Effector CD8-positive, alpha-beta T cell (primary cell): Measurements from ENCODE around the gene OR8H1.

Experiments
- DNase-seq: peaks from one replicate; lab custom pipeline; 2025; lab: John Stamatoyannopoulos, UW
- total RNA-seq, 4 experiments: gene quantifications; one replicate each; lab custom pipeline; 2026; lab: John Stamatoyannopoulos, UW

Gene OR8H1, protein sequence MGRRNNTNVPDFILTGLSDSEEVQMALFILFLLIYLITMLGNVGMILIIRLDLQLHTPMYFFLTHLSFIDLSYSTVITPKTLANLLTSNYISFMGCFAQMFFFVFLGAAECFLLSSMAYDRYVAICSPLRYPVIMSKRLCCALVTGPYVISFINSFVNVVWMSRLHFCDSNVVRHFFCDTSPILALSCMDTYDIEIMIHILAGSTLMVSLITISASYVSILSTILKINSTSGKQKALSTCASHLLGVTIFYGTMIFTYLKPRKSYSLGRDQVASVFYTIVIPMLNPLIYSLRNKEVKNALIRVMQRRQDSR
- total RNA-seq, result 0 reads per million in 4 experiments

DNA sequence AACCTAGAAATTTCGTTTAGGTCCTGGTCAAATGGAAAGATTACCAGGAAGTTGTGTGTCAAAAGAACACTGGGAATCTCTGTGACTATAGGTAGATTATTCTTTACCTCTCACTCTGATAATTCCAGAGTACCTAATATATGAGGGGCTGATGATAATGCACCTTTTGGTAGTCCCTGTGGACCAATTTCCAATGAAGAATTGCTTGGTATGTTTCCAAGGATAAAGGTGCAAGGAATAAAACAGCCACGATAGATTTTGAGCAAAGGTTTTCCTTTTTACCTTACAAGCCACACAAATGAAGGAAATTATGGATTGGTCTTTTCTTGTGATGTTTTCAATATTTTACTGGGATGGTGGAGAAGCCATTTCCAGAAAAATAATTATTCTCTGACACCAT lies at the start of gene OR8H1:
OR8H1 (minus strand) TSS at position 101 of the 400 bp plus-strand sequence. CDS start 1,192 bp downstream, outside the sequence.
- DNase-seq, result no peak

DNA sequence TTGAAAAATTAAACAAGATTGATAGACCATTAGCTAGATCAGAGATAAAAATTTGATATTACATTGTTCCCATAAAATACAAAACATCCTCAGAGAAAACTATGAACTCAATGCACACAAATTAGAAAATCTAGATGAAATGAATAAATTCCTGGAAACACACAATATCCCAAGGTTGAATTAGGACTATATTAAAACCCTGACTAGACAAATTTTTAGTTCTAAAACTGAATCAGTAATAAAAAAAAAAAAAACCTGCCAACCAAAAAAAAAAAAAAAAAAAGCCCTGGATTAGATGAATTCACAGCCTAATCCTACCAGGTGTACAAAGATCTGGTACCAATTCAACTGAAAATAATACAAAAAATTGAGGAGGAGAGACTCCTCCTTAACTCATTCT lies 48.2 kb upstream of the OR8H1 start:
- no peak for DNase-seq

DNA sequence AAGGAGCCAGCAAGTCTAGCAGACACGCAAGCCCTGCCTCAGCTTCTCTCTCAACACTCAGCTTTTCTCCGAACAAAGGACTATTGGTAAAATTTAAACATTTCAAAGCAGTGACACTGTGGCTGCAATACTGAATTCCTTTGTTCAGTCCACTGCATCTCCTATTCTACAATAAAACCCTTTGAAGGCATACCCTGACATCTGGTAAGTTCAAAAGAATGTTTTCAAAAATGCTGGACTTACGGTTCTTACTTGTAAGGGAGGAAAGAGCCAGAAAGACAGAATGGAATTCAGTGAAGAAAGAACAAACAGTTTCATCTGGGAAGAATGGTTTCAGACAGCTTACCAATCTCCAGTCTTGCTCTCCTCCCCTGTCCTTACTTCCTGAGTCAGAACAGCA lies 41.1 kb upstream of the OR8H1 start:
- no peak for DNase-seq

DNA sequence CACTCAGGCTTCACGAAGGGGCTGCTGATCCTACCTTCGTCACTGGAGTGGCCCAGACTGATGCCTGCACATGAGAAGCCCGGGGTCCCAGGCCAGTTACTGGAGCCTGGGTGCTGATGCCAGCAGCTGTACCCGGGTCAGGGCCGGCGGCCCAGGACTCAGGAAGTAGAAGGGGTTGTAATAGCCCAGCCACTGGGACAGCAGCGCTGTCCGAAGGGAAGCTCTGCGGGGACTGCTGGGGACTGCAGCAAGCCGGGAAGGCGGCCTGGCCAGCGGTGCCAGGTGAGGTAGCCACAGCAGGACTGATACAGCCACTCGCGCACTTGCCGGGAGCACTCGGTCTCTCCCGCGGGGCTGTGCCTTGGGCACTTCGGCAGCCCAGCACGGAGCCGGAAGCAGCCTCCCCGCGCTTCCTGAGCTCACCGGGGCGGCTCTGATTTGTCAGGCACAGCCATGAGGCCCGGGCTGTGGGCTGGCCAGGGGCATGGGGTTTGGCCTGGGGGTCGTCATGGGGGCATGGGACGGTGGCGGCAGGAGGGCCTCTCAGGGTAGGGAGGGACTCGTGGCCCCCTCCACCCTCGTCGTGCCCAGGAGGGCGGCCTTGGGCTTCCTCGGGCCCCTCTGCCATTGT lies 39.9 kb upstream of the OR8H1 start:
- no peak for DNase-seq

DNA sequence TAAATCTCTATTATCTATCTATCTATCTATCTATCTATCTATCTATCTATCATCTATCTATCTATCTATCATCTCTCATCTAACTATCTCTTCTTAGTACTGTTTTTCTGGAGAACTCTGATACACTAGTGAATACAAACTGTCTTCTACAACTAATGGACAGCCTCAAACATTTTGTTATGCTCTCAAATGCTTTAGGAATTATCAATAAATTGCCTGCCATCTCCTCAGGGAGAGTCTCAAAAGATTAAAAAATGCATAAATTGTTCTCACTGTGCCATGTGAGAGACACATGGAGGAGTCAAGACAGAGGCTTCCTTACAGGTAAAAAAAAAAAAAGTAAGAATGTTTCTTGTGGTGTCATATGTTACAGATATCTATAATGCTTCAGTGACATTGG lies 22.8 kb upstream of the OR8H1 start, which contains the start of gene OR8K3:
OR8K3 (plus strand) TSS at position 301 of the 400 bp plus-strand sequence. CDS start 3,163 bp downstream, outside the sequence.
- no peak for DNase-seq

DNA sequence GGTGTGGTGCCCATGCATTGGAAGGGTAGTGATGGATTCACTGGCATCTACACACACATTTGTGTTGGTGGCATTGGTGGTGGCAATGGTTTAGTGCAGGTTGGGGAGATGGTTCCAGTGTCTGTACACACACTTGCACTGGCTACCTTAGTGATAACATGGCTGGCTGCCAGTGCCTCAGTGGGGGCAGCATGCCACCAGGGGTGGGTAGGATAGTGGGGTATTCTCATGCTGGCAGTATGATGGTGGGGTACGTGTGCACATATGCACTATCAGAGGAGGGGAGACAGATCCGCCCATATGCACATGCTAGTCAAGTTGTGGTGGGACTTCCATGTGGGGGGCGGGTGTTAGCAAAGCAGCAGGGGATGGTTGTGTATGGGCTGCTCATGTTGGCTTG lies 15.8 kb upstream of the OR8H1 start:
- DNase-seq, result no peak

DNA sequence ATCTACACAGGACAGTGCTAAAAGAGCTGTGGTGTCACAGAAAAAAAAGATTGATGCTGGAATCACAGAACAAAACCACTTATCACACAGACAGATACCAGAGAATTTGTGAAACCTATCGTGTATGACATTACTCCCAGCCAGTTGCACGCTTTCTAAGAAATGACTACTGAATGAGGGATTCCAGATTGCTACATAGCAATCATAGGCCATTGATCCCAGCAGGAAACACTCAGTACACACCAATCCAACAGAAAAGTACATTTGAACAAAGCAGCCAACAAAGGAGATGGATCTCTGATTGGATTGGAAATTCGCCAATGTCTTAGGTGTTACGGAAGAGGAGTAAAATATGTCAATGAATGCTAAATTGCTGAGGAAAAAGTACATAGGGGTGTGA lies 4.8 kb upstream of the OR8H1 start:
- DNase-seq, result no peak

DNA sequence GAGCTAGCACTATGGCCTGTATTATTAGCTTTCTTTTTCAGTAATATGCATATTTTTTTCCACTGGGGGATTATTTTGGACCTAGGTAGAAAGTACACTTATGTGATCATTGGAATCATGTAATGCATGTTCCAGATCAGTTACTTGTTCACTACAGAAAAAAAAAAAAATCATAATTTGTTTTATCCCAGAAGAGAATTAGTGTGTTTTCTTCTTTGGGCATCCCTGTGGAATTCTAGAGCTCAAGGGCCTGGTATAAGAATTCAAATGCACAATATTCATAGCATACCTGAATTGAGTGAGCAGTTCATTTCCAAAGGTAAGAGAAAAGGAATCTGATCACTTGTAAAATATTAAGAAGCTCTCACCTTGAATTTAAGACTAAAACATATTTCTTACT lies 18.2 kb downstream of the OR8H1 start, which contains the start of gene OR5T1:
OR5T1 (plus strand) TSS at position 301 of the 400 bp plus-strand sequence. CDS start 1,485 bp downstream, outside the sequence.
- no peak for DNase-seq

DNA sequence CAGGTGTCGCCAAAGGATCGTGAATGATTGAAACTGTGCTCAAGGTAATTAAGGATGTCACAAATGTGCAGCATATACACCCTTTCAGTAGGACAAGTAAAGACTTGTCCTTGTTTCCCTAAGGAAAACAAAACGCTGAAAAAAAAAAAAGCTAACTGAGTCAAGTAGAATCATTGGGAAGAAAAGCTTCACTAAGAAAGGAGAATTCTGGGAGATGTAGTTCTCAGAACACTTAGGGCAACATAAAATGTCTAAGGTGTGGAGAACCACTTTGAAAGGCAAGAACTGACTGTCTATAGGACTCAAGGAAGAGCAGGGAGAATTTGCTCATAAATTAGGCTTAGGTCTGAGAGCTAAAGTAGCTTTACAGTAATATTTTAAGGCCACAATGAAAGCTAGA lies 21.0 kb downstream of the OR8H1 start:
- DNase-seq, result no peak

DNA sequence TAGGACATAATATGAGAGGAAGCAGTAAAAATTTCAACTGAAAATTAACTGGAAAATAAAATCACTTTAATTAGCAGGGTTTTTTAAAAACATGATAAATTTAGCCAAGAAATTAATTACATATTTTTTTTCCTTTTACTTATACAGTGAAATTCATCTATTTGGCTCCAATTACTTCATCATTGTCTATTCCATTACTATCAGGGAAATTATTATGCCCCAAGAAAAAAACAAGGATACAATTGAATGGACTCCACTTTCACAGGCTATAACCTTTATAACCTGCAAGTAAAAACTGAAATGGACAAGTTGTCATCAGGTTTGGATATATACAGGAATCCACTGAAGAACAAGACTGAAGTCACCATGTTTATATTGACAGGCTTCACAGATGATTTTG lies 40.1 kb downstream of the OR8H1 start, which contains the start of gene OR5T3:
OR5T3 (plus strand) TSS at position 301 of the 400 bp plus-strand sequence; CDS start at position 301, 0 bp downstream.
- DNase-seq, result no peak
